Tibial nerve (tissue), 4 donors: ENCODE data around the gene ALPI.

Source experiments
- CTCF ChIP-seq, 5 experiments: fragments of 200-600 bp in 3 of 5; fragments of 450-650 bp in 2 of 5; sonication (generic) in 3 of 5; IDR thresholded peaks; one replicate each; pipeline ENCODE4 v1.5.1; 2016 to 2019; ENCODE audit warnings: antibody characterized with exemption in 5 of 5, mild to moderate bottlenecking in 3 of 5, moderate library complexity in 2 of 5
- EP300 ChIP-seq, 2 donors: sonication (generic); formaldehyde crosslinking; IDR thresholded peaks; one replicate each; pipeline ENCODE4 v1.6.1; 2017; ENCODE audit warnings: antibody characterized with exemption in 2 of 2, mild to moderate bottlenecking in 1 of 2
- POLR2A ChIP-seq, 2 donors: fragments of 450-650 bp; IDR thresholded peaks; one replicate each; pipeline ENCODE4 v1.6.1; 2017; ENCODE audit warnings: antibody characterized with exemption in 2 of 2, mild to moderate bottlenecking in 2 of 2, moderate library complexity in 2 of 2

GRCh38 chr2:232456296-232457120, 555 bp downstream of the ALPI start:
- TF ChIP-seq CTCF (IDR thresholded peaks at IDR 0.05), result no peak
- TF ChIP-seq POLR2A (IDR thresholded peaks at IDR 0.05), result no peak
- TF ChIP-seq EP300 (IDR thresholded peaks at IDR 0.05), result no peak
